NB4 (cell line): ENCODE results near the gene ST6GALNAC3.

ENCODE experiments used
- MYC ChIP-seq: IDR thresholded peaks from 2 replicates; pipeline ENCODE4 v1.6.1; 2011; ENCODE audit warnings: low read depth, low read length
- POLR2A ChIP-seq: IDR thresholded peaks from 2 replicates; pipeline ENCODE4 v1.6.1; 2011; ENCODE audit warnings: mild to moderate bottlenecking; ENCODE audit not compliant: insufficient read length; ENCODE audit errors: extremely low read depth
- TF ChIP-seq, protein P1 (sequence below): IDR thresholded peaks from one replicate; pipeline ENCODE4 v1.5.1; 2012; ENCODE audit warnings: low read depth, low read length
- TF ChIP-seq, protein P2 (sequence below): IDR thresholded peaks from 2 replicates; pipeline ENCODE4 v1.6.1; 2011; ENCODE audit warnings: low read depth, low read length

DNA sequence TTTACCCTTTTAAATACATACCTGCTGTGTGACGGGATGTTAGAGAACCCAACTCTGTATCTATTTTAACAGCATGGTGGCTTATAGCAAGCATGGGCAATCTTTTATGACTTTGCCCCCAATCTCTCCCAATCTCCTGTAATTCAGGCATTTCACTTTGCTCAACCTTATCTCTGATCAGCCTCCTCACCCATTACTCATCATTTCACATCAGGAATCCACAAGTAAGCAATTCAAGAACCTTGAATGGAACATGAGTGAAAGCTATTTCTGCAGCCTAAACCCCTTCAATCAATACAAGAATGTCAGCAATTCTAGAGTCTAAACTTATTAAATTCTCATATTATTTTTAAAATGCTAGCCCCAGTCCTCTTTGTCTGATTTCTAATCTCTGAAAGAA is 199.8 kb downstream of the ST6GALNAC3 start:
- TF ChIP-seq, protein P1, sequence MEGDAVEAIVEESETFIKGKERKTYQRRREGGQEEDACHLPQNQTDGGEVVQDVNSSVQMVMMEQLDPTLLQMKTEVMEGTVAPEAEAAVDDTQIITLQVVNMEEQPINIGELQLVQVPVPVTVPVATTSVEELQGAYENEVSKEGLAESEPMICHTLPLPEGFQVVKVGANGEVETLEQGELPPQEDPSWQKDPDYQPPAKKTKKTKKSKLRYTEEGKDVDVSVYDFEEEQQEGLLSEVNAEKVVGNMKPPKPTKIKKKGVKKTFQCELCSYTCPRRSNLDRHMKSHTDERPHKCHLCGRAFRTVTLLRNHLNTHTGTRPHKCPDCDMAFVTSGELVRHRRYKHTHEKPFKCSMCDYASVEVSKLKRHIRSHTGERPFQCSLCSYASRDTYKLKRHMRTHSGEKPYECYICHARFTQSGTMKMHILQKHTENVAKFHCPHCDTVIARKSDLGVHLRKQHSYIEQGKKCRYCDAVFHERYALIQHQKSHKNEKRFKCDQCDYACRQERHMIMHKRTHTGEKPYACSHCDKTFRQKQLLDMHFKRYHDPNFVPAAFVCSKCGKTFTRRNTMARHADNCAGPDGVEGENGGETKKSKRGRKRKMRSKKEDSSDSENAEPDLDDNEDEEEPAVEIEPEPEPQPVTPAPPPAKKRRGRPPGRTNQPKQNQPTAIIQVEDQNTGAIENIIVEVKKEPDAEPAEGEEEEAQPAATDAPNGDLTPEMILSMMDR: no peak
- TF ChIP-seq MYC (no peak), POLR2A (no peak)
- TF ChIP-seq, protein P2, sequence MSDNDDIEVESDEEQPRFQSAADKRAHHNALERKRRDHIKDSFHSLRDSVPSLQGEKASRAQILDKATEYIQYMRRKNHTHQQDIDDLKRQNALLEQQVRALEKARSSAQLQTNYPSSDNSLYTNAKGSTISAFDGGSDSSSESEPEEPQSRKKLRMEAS: no peak
